GM12874 (cell line): ENCODE measurements around the gene CD79A.
A peak's percentile ranks its signal among the peaks of the same experiment; 100 is the strongest.

ENCODE experiments used
- TF ChIP-seq, protein P1 (sequence below): IDR thresholded peaks from 2 replicates; pipeline ENCODE4 v1.5.1; 2011; ENCODE audit warnings: low read depth, mild to moderate bottlenecking, control low read depth, low read length, moderate library complexity; ENCODE audit not compliant: insufficient read depth

Gene CD79A

DNA sequence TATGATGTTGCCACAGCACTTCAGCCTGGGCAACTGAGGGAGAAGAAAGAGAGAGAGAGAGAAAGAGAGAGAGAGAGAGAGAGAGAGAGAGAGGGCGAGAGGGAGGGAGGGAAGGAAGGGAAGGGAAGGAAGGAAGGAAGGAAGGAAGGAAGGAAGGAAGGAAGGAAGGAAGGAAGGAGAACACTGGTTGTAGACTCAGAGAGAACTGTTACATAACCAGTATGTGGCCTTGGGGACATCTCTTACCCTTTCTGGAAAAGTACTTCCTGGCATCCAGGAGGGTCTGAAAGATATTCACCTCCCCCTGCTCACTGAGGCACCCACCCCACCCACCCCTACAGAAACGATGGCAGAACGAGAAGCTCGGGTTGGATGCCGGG is 3.2 kb downstream of the CD79A start:
- TF ChIP-seq, protein P1, sequence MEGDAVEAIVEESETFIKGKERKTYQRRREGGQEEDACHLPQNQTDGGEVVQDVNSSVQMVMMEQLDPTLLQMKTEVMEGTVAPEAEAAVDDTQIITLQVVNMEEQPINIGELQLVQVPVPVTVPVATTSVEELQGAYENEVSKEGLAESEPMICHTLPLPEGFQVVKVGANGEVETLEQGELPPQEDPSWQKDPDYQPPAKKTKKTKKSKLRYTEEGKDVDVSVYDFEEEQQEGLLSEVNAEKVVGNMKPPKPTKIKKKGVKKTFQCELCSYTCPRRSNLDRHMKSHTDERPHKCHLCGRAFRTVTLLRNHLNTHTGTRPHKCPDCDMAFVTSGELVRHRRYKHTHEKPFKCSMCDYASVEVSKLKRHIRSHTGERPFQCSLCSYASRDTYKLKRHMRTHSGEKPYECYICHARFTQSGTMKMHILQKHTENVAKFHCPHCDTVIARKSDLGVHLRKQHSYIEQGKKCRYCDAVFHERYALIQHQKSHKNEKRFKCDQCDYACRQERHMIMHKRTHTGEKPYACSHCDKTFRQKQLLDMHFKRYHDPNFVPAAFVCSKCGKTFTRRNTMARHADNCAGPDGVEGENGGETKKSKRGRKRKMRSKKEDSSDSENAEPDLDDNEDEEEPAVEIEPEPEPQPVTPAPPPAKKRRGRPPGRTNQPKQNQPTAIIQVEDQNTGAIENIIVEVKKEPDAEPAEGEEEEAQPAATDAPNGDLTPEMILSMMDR: no peak

DNA sequence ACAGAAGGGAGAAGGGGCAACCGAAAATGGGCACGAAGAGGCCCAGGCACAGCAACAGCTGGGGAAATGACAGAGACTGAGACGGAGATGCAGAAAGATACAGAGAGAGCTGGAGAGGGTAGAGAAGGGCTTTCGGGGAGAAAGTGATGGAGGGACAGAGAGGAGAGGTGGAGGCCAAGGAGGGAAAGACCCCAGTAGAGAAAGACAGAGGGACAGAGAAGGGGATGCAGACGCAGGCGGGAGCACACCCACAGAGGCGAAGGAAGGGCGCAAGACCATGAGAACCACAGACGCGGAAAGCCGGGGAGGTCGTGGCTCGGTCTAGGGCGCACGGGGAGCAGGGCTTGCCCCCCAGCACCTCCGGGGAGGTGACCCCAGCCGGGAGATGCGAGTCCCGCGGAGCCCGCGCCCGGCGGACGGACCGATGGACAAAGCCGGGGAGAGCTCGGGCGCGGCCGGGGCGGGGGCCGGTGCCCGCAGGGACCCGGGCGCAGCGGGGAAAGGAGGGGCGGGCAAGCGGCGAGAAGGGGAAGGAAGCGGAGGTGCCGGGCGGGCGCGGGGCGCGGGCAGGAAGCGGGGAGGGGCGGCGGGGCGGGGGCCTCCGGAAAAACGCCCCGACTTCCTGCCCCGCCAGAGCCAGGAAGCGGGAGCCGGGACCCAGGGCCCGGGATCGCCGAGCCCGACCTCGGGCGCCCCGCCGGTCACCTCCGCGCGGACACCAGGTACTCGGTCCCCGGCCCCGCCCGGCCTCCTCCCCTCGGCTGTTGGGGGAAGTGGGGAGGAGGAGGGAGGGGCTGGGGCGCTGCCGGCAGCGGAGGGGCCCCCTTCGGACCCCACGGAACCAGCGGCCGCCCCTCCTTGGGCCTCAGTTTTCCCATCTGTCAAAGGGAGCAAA is 5.7 kb downstream of the CD79A start, which contains the start of gene ARHGEF1:
ARHGEF1 (plus strand) TSS at position 617 of the 895 bp plus-strand sequence. CDS start 4,899 bp downstream, outside the sequence.
- TF ChIP-seq, protein P1: no peak

DNA sequence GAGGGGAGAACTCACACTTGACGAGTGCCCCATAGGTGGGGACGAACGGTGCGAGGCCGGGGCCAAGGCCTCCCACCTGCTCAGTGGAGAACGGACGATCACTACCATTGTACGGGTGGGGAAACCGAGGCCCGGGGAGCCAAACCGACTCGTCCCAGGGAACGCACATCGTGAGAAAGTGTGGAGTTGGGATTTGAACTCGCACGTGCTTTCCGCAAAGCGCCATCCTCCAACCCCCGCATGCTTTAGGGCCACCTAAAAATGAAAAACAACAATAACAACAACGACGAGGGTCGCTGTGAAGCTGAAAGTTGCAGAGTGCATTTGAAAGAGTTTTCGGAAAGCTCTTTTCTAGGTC is 6.4 kb downstream of the CD79A start:
- TF ChIP-seq, protein P1: no peak

DNA sequence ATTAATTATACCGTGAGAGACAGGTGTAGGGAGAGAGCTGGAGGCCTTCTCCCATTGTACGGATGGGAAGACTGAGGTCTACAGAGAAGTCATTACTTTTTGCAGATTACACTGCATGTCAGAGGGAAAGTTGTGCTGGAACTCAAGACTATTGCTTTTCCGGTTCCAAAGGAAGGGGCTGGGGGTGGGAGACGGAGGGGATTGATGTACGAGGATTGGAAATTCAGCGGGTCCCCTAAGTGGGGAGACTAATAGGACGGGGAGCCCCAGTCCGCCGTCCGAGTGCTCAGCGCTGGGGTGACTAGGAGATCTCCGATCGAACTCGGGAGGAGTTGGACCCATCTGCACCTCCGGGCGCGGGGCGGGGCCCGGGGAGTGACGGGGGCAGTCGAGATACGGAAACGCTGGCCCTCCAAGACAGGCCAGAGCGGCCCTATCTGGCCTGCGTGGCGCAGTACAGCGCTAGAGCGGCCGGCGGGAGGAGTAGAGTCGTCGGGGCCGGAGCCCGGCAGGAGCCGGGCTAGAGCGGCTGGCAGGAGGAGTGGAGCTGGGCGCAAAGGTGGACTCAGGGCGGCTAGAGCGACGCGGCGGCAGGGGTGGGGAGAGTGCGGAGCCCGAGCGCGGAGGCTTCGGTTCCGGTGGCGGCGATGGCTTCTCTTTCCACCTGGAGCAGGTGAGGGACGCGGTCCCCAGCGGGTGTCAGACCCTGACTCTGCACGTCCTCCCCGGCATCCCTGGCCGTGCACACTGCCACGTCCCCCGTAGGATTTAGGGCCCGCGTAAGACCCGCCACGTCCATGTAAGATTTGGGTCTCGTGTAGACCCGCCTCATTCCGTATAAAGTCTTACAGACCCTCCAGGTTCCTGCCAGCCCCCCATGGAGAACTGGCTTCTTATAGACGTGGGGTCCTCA is 7.0 kb downstream of the CD79A start:
- TF ChIP-seq, protein P1: 0 out of 2 replicates have a peak, but pooled peaks have one; percentile 12

GRCh38 chr19:41886761-41887710 is 10.0 kb downstream of the CD79A start:
- TF ChIP-seq, protein P1: no peak

DNA sequence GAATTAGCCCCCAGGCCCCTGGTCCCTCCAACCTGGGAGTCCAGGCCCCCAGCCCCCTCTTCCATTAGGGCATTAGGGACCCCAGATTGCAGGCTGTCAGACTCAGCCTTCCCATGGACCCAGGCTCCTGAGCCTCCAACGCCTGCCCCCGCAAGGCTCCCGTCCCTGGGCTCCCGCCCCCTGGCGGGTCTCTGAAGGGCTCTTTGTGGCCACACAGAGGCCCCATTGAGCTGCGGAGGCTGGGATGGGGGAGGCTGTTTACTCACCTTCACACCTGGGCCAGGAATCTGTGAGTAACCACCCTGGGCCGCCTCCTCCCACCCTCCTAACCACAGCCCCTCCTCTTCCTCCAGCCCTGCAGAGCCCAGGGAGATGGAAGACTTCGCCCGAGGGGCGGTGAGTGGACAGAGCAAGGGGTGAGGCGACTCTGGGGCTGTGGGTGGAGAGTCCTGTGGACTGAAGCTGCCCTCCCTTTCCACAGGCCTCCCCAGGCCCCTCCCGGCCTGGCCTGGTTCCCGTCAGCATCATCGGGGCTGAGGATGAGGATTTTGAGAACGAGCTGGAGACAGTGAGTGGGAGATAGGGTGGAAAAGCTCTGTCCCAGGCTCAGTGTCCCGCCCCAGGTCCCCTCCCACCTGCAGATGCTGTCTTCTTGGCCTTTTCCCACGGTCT is 10.8 kb downstream of the CD79A start:
- TF ChIP-seq, protein P1: peak; percentile 35; the same call in 1 of the 2 replicates
